ENCODE results near the gene PTMS. TPM values are rescaled to one million over a fixed set of nuclear protein-coding genes. Genes with fewer than 3 reads are reported as not detected.

The PTMS gene
- total and polyA plus RNA-seq, 2 of the 13 experiments (the other 11 are each of a cell fraction or from before 2014, with no cell fraction given) = 40.5 to 82.4 TPM

GRCh38 chr12:6767353-6768319 is 1.5 kb downstream of the PTMS start:
- Histone ChIP-seq H3K36me3 (replicated peaks in 1 of 2; ENCODE audit: control insufficient read depth in 1 of 2, insufficient read depth in 2 of 2, low read length in 2 of 2) (peaks cover 0 to 11% of the 10 kb centered on the region in 2 experiments; a peak in 1 of 5 replicates), H3K9me3 (ENCODE audit: low read length) (no peaks in the 10 kb centered on the region), H3K4me2 (ENCODE audit: low read depth, low read length) (peak overlapping the region; percentile 93), H3K79me2 (ENCODE audit: insufficient read depth, low read length) (peaks cover 20% of the 10 kb centered on the region), H2AFZ (ENCODE audit: low read length) (no peak overlapping the region), H3K4me1 (ENCODE audit: insufficient read depth, low read length) (peaks cover 74% of the 10 kb centered on the region), H4K20me1 (ENCODE audit: insufficient read depth, low read length) (0 out of 2 replicates have a peak, but pooled peaks cover 6% of the 10 kb centered on the region), H3K9ac (ENCODE audit: insufficient read depth, low read depth, low read length) (peak overlapping the region; percentile 90), H3K4me3 (replicated peaks in 1 of 3; ENCODE audit: insufficient read depth in 1 of 3, low read depth in 2 of 3, low read length in 3 of 3) (peak overlapping the region; percentile 81 to 91 (median 86)), H3K27ac (ENCODE audit: extremely low read length, insufficient read depth, low read length) (peak overlapping the region; percentile 88), H3K27me3 (ENCODE audit: control insufficient read depth in 1 of 2, insufficient read depth in 2 of 2, low read length in 2 of 2) (no peaks in the 10 kb centered on the region)
- DNase-seq (ENCODE audit: low spot score) = peak; percentile 68
- no TSS peak for BruUV-seq (replicated peaks)
- WGBS (ENCODE audit: low lambda C conversion rate) = 0% methylated on average over 20 of the region's 44 CpGs
- in situ Hi-C loops (cut with HindIII; ENCODE audit: extremely low pct_ligation_motif_present, low pct_unique_long_range_greater_than_20kb) (no loop called here), intact Hi-C loops (cut with micrococcal nuclease; ENCODE audit: unreplicated experiment) (no loop called here)
- FAIRE-seq = peak; percentile 72
- POLR2A ChIA-PET = interaction anchor here (0.5 to 8.3 kb wide), 16 partner anchors 8 to 234 kb away, joined by 3 to 162 read pairs (median 5); partner anchors contain the start of genes CD4, CDCA3, COPS7A and GAPDH
- peak; percentile 45 for ATAC-seq
- CTCF ChIA-PET (ENCODE audit: low intra/inter-chr PET ratio, low total read pairs) = interaction anchor here (1.2 to 2.3 kb wide), 2 partner anchors 12 to 14 kb away, joined by 4 to 13 read pairs; partner anchors contain the start of gene MLF2
- TF ChIP-seq ATF7 (IDR thresholded peaks at IDR 0.05) = no peak
- TF ChIP-seq ATF7 (CRISPR knock-in tag; IDR thresholded peaks at IDR 0.05) = 0 out of 2 replicates have a peak, but pooled peaks have one; percentile 64
- TF ChIP-seq ZNF142 (CRISPR knock-in tag; IDR thresholded peaks at IDR 0.05) = no peak; the same call in 1 of the 2 replicates
- no peak for TF ChIP-seq TOE1 (CRISPR knock-in tag; IDR thresholded peaks at IDR 0.05)
- no peak for TF ChIP-seq NFAT5 (CRISPR knock-in tag; IDR thresholded peaks at IDR 0.05)
- TF ChIP-seq SP2 (CRISPR knock-in tag; IDR thresholded peaks at IDR 0.05) = no peak
- peak; percentile 56; the same call in 1 of the 2 replicates for TF ChIP-seq BRD4 (CRISPR knock-in tag; IDR thresholded peaks at IDR 0.05)
- 0 out of 2 replicates have a peak, but pooled peaks have one; percentile 68 for TF ChIP-seq ZNF275 (CRISPR knock-in tag; IDR thresholded peaks at IDR 0.05; ENCODE audit: borderline replicate concordance)
- no peak for TF ChIP-seq FOSL1 (CRISPR knock-in tag; IDR thresholded peaks at IDR 0.05; ENCODE audit: borderline replicate concordance)

Data from HepG2 (cell line).